Panc1 (cell line): ENCODE data around the gene MNT.

Experiments used
- POLR2AphosphoS5 ChIP-seq: IDR thresholded peaks from 2 replicates; pipeline ENCODE4 v1.6.1; 2012; ENCODE audit warnings: mild to moderate bottlenecking, low read depth, low read length, moderate library complexity
- TF ChIP-seq, protein P1 (sequence below), 2 experiments: IDR thresholded peaks; 2 replicates each; pipeline ENCODE4 v1.6.1; 2011 to 2012; ENCODE audit warnings: low read depth in 2 of 2, control low read depth in 1 of 2, low read length in 1 of 2, mild to moderate bottlenecking in 1 of 2, moderate library complexity in 1 of 2; ENCODE audit not compliant: insufficient read depth in 1 of 2
- TF ChIP-seq, protein P2 (sequence below): fragments of 450-650 bp; IDR thresholded peaks from 2 replicates; pipeline ENCODE4 v1.5.1; 2017; ENCODE audit warnings: mild to moderate bottlenecking

DNA sequence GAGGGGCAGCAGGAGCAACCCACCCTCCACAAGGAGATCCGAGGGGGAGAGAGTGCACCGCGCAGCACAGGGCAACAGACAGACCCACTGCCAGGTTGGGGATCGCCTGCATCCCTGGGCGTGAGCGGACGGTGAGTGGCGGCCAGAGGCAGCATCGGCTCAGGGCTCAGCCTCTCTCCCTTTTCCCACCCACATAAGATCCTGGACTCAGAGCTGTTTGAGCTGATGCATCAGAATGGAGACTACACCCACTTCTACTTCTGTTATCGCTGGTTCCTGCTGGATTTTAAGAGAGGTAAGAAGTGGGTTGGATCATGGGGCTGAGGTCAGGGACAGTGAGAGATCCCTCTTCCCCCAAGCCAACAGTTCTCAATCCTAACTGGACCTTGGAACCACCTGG is 23.2 kb downstream of the MNT start:
- TF ChIP-seq, protein P1, sequence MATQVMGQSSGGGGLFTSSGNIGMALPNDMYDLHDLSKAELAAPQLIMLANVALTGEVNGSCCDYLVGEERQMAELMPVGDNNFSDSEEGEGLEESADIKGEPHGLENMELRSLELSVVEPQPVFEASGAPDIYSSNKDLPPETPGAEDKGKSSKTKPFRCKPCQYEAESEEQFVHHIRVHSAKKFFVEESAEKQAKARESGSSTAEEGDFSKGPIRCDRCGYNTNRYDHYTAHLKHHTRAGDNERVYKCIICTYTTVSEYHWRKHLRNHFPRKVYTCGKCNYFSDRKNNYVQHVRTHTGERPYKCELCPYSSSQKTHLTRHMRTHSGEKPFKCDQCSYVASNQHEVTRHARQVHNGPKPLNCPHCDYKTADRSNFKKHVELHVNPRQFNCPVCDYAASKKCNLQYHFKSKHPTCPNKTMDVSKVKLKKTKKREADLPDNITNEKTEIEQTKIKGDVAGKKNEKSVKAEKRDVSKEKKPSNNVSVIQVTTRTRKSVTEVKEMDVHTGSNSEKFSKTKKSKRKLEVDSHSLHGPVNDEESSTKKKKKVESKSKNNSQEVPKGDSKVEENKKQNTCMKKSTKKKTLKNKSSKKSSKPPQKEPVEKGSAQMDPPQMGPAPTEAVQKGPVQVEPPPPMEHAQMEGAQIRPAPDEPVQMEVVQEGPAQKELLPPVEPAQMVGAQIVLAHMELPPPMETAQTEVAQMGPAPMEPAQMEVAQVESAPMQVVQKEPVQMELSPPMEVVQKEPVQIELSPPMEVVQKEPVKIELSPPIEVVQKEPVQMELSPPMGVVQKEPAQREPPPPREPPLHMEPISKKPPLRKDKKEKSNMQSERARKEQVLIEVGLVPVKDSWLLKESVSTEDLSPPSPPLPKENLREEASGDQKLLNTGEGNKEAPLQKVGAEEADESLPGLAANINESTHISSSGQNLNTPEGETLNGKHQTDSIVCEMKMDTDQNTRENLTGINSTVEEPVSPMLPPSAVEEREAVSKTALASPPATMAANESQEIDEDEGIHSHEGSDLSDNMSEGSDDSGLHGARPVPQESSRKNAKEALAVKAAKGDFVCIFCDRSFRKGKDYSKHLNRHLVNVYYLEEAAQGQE (IDR thresholded peaks at IDR 0.05; ENCODE audit: insufficient read depth in 1 of 2, low read depth in 2 of 2, low read length in 1 of 2) = no peak
- TF ChIP-seq, protein P2, sequence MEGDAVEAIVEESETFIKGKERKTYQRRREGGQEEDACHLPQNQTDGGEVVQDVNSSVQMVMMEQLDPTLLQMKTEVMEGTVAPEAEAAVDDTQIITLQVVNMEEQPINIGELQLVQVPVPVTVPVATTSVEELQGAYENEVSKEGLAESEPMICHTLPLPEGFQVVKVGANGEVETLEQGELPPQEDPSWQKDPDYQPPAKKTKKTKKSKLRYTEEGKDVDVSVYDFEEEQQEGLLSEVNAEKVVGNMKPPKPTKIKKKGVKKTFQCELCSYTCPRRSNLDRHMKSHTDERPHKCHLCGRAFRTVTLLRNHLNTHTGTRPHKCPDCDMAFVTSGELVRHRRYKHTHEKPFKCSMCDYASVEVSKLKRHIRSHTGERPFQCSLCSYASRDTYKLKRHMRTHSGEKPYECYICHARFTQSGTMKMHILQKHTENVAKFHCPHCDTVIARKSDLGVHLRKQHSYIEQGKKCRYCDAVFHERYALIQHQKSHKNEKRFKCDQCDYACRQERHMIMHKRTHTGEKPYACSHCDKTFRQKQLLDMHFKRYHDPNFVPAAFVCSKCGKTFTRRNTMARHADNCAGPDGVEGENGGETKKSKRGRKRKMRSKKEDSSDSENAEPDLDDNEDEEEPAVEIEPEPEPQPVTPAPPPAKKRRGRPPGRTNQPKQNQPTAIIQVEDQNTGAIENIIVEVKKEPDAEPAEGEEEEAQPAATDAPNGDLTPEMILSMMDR = no peak
- TF ChIP-seq POLR2AphosphoS5 = no peak
